HL-60 (cell line): ENCODE measurements around the gene ZBTB42.
A peak's percentile ranks its signal among the peaks of the same experiment; 100 is the strongest.

Source experiments
- DNase-seq, 2 experiments: peaks; one replicate each; pipeline ENCODE4 v3.0.0-alpha.2; 2010 to 2020; ENCODE audit warnings: low read depth in 1 of 2, low spot score in 1 of 2
- H3K27ac ChIP-seq: fragments of 250-450 bp; sonication (Bioruptor Pico); replicated peaks from 2 replicates; pipeline ENCODE4 v1.5.1; 2020; ENCODE audit warnings: mild to moderate bottlenecking, moderate library complexity
- H3K27me3 ChIP-seq: fragments of 250-450 bp; sonication (Bioruptor Pico); 2 replicates; pipeline ENCODE4 v1.5.1; 2021; ENCODE audit warnings: mild to moderate bottlenecking, moderate library complexity; ENCODE audit not compliant: insufficient read depth, poor library complexity, severe bottlenecking
- H3K4me3 ChIP-seq: replicated peaks from 2 replicates; pipeline ENCODE4 v1.5.1; 2011; ENCODE audit warnings: mild to moderate bottlenecking, control low read depth, low read length; ENCODE audit not compliant: insufficient read depth
- CTCF ChIP-seq: IDR thresholded peaks from one replicate; pipeline ENCODE4 v1.5.1; 2011; ENCODE audit warnings: low read length, control low read depth, inconsistent platforms; ENCODE audit not compliant: insufficient read depth
- GABPA ChIP-seq: IDR thresholded peaks from 2 replicates; pipeline ENCODE4 v1.6.1; 2012; ENCODE audit warnings: low read depth
- POLR2AphosphoS5 ChIP-seq: IDR thresholded peaks from 2 replicates; pipeline ENCODE4 v1.6.1; 2012; ENCODE audit warnings: low read depth
- REST ChIP-seq: IDR thresholded peaks from 2 replicates; pipeline ENCODE4 v1.6.1; 2012; ENCODE audit warnings: low read depth; ENCODE audit not compliant: insufficient replicate concordance
- SPI1 ChIP-seq: IDR thresholded peaks from 2 replicates; pipeline ENCODE4 v1.6.1; 2012; ENCODE audit warnings: low read depth, mild to moderate bottlenecking, borderline replicate concordance

Gene ZBTB42

GRCh38 chr14:104756477-104757237 lies 44.2 kb upstream of the ZBTB42 start:
- peak; percentile 75 to 88 for DNase-seq
- Histone ChIP-seq H3K27me3 (no peaks in the 10 kb centered on the region), H3K27ac (peak overlapping the region; percentile 99), H3K4me3 (0 out of 2 replicates have a peak overlapping the region, but pooled peaks have one; percentile 10)
- TF ChIP-seq SPI1 (peak; percentile 73), REST (no peak), POLR2AphosphoS5 (peak; percentile 87)

- Histone ChIP-seq H3K27me3 (no peaks in the 10 kb centered on the region), H3K27ac (peak overlapping the region; percentile 99), H3K4me3 (no peak overlapping the region)
- TF ChIP-seq CTCF (no peak), SPI1 (no peak), POLR2AphosphoS5 (no peak), REST (no peak), GABPA (no peak)
- DNase-seq: no peak
Measured at GRCh38 chr14:104757238-104757585, 43.7 kb upstream of the ZBTB42 start.

GRCh38 chr14:104757681-104758392 lies 43.1 kb upstream of the ZBTB42 start:
- Histone ChIP-seq H3K4me3 (no peak overlapping the region), H3K27ac (peak overlapping the region; percentile 99), H3K27me3 (no peaks in the 10 kb centered on the region)
- TF ChIP-seq SPI1 (peak; percentile 36; the same call in 1 of the 2 replicates), POLR2AphosphoS5 (no peak), REST (no peak)
- no peak for DNase-seq
